Activated CD8-positive, alpha-beta memory T cell treated with anti-CD3 and anti-CD28 coated beads, Interleukin-2, amount 50 U/mL, for 4 hours (primary cell): ENCODE measurements around the gene COMMD1.
"Not testable (repeated sequence)": the region's sequence is repeated elsewhere in the genome, so short reads cannot be mapped to it uniquely, and the experiment has no call there.

ENCODE experiments used
- DNase-seq: peaks from one replicate; pipeline ENCODE4 v3.0.0-alpha.2; 2020

The COMMD1 gene

GRCh38 chr2:61966087-61966727 is 60.7 kb downstream of the COMMD1 start:
- DNase-seq, result no peak

- no peak for DNase-seq
Measured at GRCh38 chr2:61967262-61967661, 61.8 kb downstream of the COMMD1 start.

GRCh38 chr2:61969376-61969775 is 63.9 kb downstream of the COMMD1 start:
- no peak for DNase-seq

GRCh38 chr2:61970807-61971556 is 65.5 kb downstream of the COMMD1 start:
- DNase-seq, result no peak

GRCh38 chr2:61978522-61978921 is 73.0 kb downstream of the COMMD1 start:
- DNase-seq, result no peak

GRCh38 chr2:61980758-61981157 is 75.3 kb downstream of the COMMD1 start:
- no peak for DNase-seq

- no peak for DNase-seq
Measured at GRCh38 chr2:61984682-61985081, 79.2 kb downstream of the COMMD1 start.

GRCh38 chr2:61988462-61989366 is 83.2 kb downstream of the COMMD1 start:
- no peak for DNase-seq

- no peak for DNase-seq
Measured at GRCh38 chr2:61993422-61994024, 88.0 kb downstream of the COMMD1 start.

GRCh38 chr2:61994531-61994930 is 89.1 kb downstream of the COMMD1 start:
- DNase-seq, result no peak

- no peak for DNase-seq
Measured at GRCh38 chr2:61995065-61995464, 89.6 kb downstream of the COMMD1 start.

GRCh38 chr2:61995515-61995914 is 90.0 kb downstream of the COMMD1 start:
- DNase-seq, result no peak

- DNase-seq, result no peak
Measured at GRCh38 chr2:61998426-61998825, 93.0 kb downstream of the COMMD1 start.

GRCh38 chr2:62000538-62000937 is 95.1 kb downstream of the COMMD1 start:
- no peak for DNase-seq

GRCh38 chr2:62001431-62001830 is 96.0 kb downstream of the COMMD1 start:
- no peak for DNase-seq

GRCh38 chr2:62004428-62004827 is 99.0 kb downstream of the COMMD1 start:
- DNase-seq, result not testable (repeated sequence)

GRCh38 chr2:62007555-62007954 is 102.1 kb downstream of the COMMD1 start:
- no peak for DNase-seq

- no peak for DNase-seq
Measured at GRCh38 chr2:62010632-62011256, 105.3 kb downstream of the COMMD1 start.

GRCh38 chr2:62013641-62014040 is 108.2 kb downstream of the COMMD1 start:
- no peak for DNase-seq

GRCh38 chr2:62014102-62014501 is 108.6 kb downstream of the COMMD1 start:
- DNase-seq, result no peak

GRCh38 chr2:62016957-62017356 is 111.5 kb downstream of the COMMD1 start:
- DNase-seq, result no peak

- no peak for DNase-seq
Measured at GRCh38 chr2:62029910-62030309, 124.4 kb downstream of the COMMD1 start.

GRCh38 chr2:62030902-62031301 is 125.4 kb downstream of the COMMD1 start:
- DNase-seq, result no peak
